Measurements from ENCODE around the gene MKNK2.
"Not testable (repeated sequence)": the region's sequence is repeated elsewhere in the genome, so short reads cannot be mapped to it uniquely, and the experiment has no call there.

Gene MKNK2

DNA sequence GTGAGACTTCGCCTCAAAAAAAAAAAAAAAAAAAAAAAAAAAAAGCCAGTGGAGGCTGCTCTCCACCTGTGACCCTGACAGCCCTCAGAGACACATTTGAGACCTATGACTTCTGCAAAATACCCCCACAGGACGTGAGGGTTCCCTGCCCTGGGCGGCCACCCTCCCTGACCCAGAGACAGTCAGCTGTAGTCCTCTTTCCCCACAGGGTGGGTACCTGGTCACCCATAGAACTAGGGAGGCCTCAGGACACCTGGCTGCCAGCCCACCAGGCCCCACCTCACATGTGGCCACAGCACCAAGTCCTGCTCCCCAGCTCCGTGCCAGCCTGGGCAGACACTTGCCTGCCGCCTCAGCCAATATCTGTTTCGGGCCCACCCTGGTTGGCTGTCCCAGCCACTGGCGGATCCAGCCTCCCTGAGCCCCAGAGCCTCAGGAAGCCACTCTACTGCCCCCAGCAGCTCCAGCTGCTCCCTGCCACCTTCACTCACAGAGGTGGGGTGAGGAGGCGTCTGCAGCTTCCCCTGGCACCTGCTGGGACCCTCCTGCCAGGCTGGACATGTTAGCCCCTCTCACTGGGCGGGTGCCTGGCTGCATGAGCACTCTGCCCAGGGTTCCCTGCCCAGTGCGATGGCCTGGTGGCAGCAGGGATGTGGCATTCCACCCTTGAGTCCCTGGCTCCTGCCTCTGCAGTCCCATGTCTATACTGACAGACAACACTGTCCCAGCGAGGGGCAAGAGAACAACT lies 6.9 kb downstream of the MKNK2 start:
- DNase-seq (ENCODE audit: low spot score): no peak

DNA sequence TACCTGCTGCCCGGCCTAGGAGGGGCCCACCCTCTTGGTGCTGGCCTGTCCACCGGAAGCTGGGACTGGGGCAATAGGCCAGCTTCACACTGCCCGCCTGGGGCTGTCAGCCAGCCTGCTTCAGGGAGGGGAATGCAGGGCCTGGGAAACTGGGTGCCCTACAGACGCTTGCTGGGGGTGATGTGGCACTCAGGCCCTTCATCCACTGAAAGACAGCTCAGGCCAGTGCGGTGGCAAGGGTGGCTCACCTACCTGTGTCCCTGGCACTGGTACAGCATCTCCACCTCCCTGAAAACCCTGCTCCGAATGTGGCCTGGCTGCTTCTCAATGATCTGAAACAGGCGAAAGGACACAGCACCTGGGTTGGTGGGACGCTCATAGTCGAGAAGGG lies 7.8 kb downstream of the MKNK2 start:
- no peak for DNase-seq (ENCODE audit: low spot score)

- DNase-seq (ENCODE audit: low spot score): no peak
Measured at GRCh38 chr19:2042485-2043250, 8.4 kb downstream of the MKNK2 start.

GRCh38 chr19:2041683-2042484 lies 9.2 kb downstream of the MKNK2 start:
- peak; percentile 89 for DNase-seq (ENCODE audit: low spot score)

- no peak for DNase-seq (ENCODE audit: low spot score)
Measured at GRCh38 chr19:2041433-2041682, 9.7 kb downstream of the MKNK2 start.

DNA sequence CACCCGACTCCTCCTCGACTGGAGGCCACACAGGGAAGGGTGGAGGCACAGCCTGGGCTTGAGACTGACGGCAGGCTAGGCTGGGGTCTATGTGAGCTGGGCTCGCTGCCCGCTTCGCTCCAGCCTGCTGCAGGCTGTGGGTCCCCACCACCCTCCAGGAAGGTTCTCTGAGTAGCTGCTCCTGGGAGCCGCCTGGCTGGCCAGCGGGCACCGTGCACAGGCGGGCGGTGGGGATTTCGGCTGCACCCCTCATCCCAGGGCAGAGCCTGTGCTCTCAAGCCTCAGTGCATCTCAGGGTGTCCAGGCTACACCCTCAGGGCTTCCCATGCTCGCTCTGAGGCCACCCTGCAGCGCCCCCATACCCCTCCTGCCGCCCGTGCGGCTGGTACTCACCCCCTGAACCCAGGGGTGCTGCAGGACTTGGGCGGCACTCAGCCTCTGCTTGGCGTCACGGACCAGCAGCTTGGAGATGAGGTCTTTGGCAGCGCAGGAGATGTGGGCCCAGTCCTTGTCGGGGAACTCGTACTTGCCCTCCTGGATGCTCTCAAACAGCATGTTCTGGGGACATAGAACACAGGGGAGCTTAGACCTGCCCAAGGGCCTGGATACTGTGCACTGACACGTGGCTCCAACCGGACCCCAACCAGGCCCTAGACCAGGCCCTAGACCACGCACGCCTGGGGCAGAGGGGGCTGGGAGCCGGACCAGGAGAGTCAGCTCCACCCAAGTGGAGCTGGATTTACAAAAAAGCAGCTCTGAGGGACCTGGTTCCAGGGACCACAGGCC lies 10.2 kb downstream of the MKNK2 start:
- no peak for DNase-seq (ENCODE audit: low spot score)

GRCh38 chr19:2039959-2040646 lies 10.9 kb downstream of the MKNK2 start:
- no peak for DNase-seq (ENCODE audit: low spot score)

- DNase-seq (ENCODE audit: low spot score): no peak
Measured at GRCh38 chr19:2039089-2039958, 11.7 kb downstream of the MKNK2 start.

DNA sequence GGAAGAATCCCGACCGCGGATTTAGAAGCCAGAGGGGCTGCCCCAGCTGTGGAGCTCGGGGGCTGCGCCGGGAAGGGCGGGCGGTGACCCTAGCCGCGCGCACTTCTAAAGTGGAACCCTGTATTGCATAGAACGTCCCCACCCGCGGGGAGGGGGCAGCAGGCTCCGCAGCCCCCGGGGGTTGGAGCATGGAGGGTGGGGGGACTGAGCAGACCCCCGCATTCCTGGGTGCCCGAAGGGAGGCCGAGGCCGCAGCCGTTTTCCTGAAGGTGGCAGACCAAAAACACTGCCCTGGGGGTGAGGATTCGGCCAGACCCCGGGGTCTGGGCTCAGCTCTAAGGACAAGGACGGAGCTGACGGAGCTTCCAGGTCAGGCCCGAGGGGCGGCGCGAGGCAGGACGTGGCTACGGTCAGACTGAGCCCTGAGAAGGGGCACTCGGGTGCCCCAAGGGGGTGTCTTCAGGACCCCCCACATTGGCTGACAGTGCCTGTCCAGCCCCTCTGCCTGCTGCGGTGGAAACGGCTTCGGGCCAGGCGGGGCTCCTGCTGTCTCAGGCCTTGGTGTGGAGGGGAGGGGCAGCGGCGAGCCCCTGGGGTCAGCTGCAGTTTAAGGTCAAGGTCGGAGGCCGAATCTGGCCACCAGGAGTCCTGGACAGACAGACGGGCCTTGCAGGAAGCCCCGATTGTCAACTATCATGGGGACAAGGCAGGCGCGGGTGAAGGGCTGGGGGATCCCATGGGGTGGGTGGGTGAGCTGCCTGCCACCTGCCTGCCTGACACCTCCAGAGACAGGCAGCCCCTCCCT lies 12.6 kb downstream of the MKNK2 start:
- DNase-seq (ENCODE audit: low spot score): no peak

DNA sequence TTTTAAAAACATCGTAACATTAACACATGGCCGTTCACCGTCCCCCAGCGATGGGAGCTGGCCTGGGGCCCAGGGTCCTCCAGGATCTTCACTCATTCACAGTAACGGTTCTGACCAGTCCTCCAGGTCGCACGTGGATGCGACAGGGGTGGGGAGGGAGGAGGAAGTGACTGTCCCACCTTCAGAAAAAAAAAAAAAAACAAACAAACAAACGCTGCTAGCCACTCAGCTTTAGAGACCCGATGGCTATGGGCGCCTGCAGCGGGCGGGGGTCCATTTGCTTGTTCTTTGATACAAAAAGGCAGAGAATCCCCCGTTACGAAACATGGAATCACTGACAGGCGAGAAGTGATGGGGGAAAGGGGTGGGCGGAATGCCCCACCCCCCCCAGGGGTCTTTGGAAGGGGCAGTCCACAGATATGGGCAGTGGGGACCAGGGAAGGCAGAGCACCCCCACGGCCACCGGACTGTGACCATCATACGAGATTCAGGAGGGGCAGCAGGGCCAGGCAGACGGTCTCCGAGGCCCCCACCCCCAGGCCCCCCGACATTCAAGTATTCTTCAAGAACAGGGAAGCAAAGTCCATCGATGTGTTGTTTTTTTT lies 13.3 kb downstream of the MKNK2 start:
- DNase-seq (ENCODE audit: low spot score): no peak

DNA sequence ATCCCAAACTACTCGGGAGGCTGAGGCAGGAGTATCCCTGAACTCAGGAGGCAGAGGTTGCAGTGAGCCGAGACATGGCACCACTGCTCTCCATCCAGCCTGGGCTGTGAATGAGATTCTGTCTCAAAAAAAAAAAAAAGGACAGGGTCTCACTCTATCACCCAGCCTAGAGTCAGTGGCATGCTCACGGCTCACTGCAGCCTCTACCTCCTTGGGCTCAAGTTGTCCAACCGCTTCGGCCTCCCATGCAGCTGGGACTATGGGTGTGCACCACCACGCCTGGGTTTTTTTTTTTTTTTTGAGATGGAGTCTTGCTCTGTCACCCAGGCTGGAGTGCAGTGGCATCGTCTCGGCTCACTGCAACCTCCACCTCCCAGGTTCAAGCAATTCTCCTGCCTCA lies 14.6 kb downstream of the MKNK2 start:
- no peak for DNase-seq (ENCODE audit: low spot score)

DNA sequence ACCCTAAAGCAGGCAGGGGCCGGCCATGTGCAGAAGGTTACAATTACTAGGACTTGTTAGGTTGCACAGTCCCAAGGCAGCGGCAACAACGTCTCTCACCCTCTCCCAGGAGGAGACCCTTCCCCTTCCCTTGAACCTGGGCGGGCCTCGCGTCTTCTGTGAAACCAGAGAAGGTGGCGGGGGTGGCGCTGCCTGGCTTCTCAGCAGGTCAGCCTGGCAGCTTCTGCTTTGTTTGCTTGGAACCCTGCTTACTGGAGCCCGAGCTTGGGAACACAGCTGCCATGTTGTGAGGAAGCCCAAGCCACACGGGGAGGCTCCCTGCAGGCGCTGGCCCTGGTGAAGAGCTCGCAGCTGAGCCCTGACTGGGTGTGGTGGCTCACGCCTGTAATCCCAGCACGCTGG lies 15.5 kb downstream of the MKNK2 start:
- DNase-seq (ENCODE audit: low spot score): no peak

DNA sequence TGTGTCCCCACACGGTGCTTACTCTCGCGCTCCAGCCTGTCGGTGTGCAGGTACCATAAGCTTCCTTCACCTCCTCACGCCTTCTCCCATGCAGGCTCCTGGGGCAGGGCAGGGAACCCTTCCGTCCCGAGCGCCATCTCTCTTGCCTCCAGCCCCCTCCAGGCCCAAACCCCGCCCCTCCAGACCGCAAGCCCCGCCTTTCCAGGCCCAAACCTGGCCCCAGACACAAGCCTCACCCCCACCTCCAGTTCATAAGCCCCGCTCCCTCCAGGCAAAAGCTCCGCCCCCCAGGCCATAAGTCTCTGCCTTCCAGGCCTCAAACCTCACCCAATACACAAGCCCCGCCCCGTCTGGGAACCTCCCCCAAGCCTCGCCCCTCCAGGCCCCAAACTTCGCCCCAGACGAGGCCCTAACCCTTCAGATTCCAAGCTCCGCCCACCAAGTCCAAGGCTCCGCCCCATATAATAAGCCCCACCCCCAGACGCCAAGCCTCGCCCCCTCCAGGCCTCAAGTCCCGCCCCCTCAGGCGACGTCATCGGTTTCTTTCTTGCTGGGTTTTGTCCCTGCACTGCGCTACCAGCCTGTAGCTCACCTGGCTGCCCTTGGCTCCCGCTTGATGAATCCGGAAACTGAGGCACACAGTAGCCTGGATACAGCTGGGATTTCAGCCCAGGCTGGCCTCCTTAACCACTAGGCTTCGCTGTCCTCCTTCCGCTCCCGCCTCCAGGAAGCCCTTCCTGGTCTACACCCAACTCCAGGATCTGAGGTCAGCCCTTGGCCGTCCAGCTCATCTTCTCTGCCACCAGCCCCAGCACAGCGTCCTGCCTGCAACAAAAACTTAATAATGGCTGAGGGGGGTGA lies 16.1 kb downstream of the MKNK2 start:
- DNase-seq (ENCODE audit: low spot score): peak; percentile 69

- DNase-seq (ENCODE audit: low spot score): not testable (repeated sequence)
Measured at GRCh38 chr19:2034253-2034652, 16.8 kb downstream of the MKNK2 start.

GRCh38 chr19:2033825-2034159 lies 17.3 kb downstream of the MKNK2 start:
- no peak for DNase-seq (ENCODE audit: low spot score)

- DNase-seq (ENCODE audit: low spot score): no peak
Measured at GRCh38 chr19:2033115-2033824, 17.8 kb downstream of the MKNK2 start.

GRCh38 chr19:2032296-2032941 lies 18.6 kb downstream of the MKNK2 start:
- DNase-seq (ENCODE audit: low spot score): peak; percentile 91
